M059J (cell line): Measurements from ENCODE around the gene TOP1. TPM values are rescaled to one million over a fixed set of nuclear protein-coding genes. Genes with fewer than 3 reads are reported as not detected.
"Not testable (repeated sequence)": the region's sequence is repeated elsewhere in the genome, so short reads cannot be mapped to it uniquely, and the experiment has no call there.

ENCODE experiments used
- DNase-seq: peaks from one replicate; pipeline ENCODE4 v3.0.0-alpha.2; 2012; ENCODE audit warnings: low read depth
- total RNA-seq: library from RNA; depleted of rRNA; stranded (reverse); fragments of >200 nt; shearing (Covaris generic); gene quantifications from 2 replicates; pipeline ENCODE4 v1.2.3, GENCODE V29; 2014

Gene TOP1
- total RNA-seq, 1 experiment from 2014 or later, result 49.9 TPM

- no peak for DNase-seq
Observed at GRCh38 chr20:41091927-41092326, 63.3 kb downstream of the TOP1 start.

GRCh38 chr20:41094353-41095055 is 65.9 kb downstream of the TOP1 start:
- DNase-seq, result peak; percentile 59

- peak; percentile 71 for DNase-seq
Observed at GRCh38 chr20:41095110-41095969, 66.7 kb downstream of the TOP1 start.

- DNase-seq, result no peak
Observed at GRCh38 chr20:41098703-41099250, 70.2 kb downstream of the TOP1 start.

GRCh38 chr20:41100001-41100480 is 71.4 kb downstream of the TOP1 start:
- DNase-seq, result no peak

- DNase-seq, result no peak
Observed at GRCh38 chr20:41101660-41102059, 73.0 kb downstream of the TOP1 start.

GRCh38 chr20:41108531-41108930 is 79.9 kb downstream of the TOP1 start:
- DNase-seq, result no peak

GRCh38 chr20:41110012-41110411 is 81.4 kb downstream of the TOP1 start:
- DNase-seq, result no peak

GRCh38 chr20:41110930-41111577 is 82.4 kb downstream of the TOP1 start:
- no peak for DNase-seq

GRCh38 chr20:41111578-41111951 is 82.9 kb downstream of the TOP1 start:
- DNase-seq, result no peak

- no peak for DNase-seq
Observed at GRCh38 chr20:41116282-41116956, 87.8 kb downstream of the TOP1 start.

- not testable (repeated sequence) for DNase-seq
Observed at GRCh38 chr20:41118159-41118558, 89.5 kb downstream of the TOP1 start.

- no peak for DNase-seq
Observed at GRCh38 chr20:41118632-41119031, 90.0 kb downstream of the TOP1 start.

GRCh38 chr20:41119614-41120561 is 91.3 kb downstream of the TOP1 start:
- no peak for DNase-seq

- DNase-seq, result no peak
Observed at GRCh38 chr20:41121399-41121798, 92.8 kb downstream of the TOP1 start.

- DNase-seq, result no peak
Observed at GRCh38 chr20:41123631-41124030, 95.0 kb downstream of the TOP1 start.

- DNase-seq, result no peak
Observed at GRCh38 chr20:41124451-41125094, 96.0 kb downstream of the TOP1 start.

- no peak for DNase-seq
Observed at GRCh38 chr20:41125530-41126457, 97.2 kb downstream of the TOP1 start.

GRCh38 chr20:41126719-41127118 is 98.1 kb downstream of the TOP1 start:
- DNase-seq, result no peak
